Karpas-422 (cell line): ENCODE results near the gene KLRG1. TPM values are rescaled to one million over a fixed set of nuclear protein-coding genes. Genes with fewer than 3 reads are reported as not detected.

ENCODE experiments used
- DNase-seq: peaks from one replicate; pipeline ENCODE4 v3.0.0-alpha.2; 2015
- H2AFZ ChIP-seq: fragments of 200-600 bp; sonication (generic); 2 replicates; pipeline ENCODE4 v1.6.1; 2014; ENCODE audit warnings: antibody characterized with exemption, low read length, mixed read lengths
- H3K27ac ChIP-seq: fragments of 200-600 bp; sonication (generic); 2 replicates; pipeline ENCODE4 v1.5.1; 2014; ENCODE audit warnings: mild to moderate bottlenecking, low read length, moderate library complexity
- H3K27me3 ChIP-seq: fragments of 200-600 bp; sonication (generic); 2 replicates; pipeline ENCODE4 v1.6.1; 2014; ENCODE audit warnings: low read length, mixed read lengths
- H3K36me3 ChIP-seq: fragments of 200-600 bp; sonication (generic); 2 replicates; pipeline ENCODE4 v1.6.1; 2014; ENCODE audit warnings: low read length, mixed read lengths; ENCODE audit not compliant: insufficient read depth
- H3K4me1 ChIP-seq: fragments of 200-600 bp; sonication (generic); 2 replicates; pipeline ENCODE4 v1.6.1; 2014; ENCODE audit warnings: mild to moderate bottlenecking, low read length, mixed read lengths
- H3K4me2 ChIP-seq: fragments of 200-600 bp; sonication (generic); 2 replicates; pipeline ENCODE4 v1.6.1; 2014; ENCODE audit warnings: low read length, low read depth, mild to moderate bottlenecking; ENCODE audit not compliant: poor library complexity, severe bottlenecking
- H3K4me3 ChIP-seq: fragments of 200-600 bp; sonication (generic); 2 replicates; pipeline ENCODE4 v1.5.1; 2014; ENCODE audit warnings: mild to moderate bottlenecking, antibody characterized with exemption, low read length, mixed read lengths
- H3K79me2 ChIP-seq: fragments of 200-600 bp; sonication (generic); 2 replicates; pipeline ENCODE4 v1.6.1; 2014; ENCODE audit warnings: mild to moderate bottlenecking, low read length, mixed read lengths
- H3K9ac ChIP-seq: fragments of 200-600 bp; sonication (generic); 2 replicates; pipeline ENCODE4 v1.6.0; 2014; ENCODE audit warnings: low read length
- H3K9me2 ChIP-seq: fragments of 200-600 bp; sonication (generic), shearing (Covaris generic); replicated peaks from 2 replicates; pipeline ENCODE4 v1.6.0; 2014; ENCODE audit warnings: mild to moderate bottlenecking, low read length, moderate library complexity; ENCODE audit not compliant: insufficient read depth
- H3K9me3 ChIP-seq: fragments of 300-700, 200-600 bp; sonication (generic); 2 replicates; pipeline ENCODE4 v1.6.1; 2014; ENCODE audit warnings: low read length, mixed read lengths
- H4K20me1 ChIP-seq: fragments of 200-600 bp; sonication (generic); 2 replicates; pipeline ENCODE4 v1.6.1; 2014; ENCODE audit warnings: mild to moderate bottlenecking, antibody characterized with exemption, low read length, low read depth; ENCODE audit not compliant: insufficient read depth
- total RNA-seq: library from RNA; depleted of rRNA; stranded (reverse); fragments of >200 nt; shearing (Covaris generic); gene quantifications from 2 replicates; pipeline ENCODE4 v1.2.3, GENCODE V29; 2014; ENCODE audit warnings: low replicate concordance

KLRG1 gene
- total RNA-seq, 1 experiment from 2014 or later = 34.7 TPM

DNA sequence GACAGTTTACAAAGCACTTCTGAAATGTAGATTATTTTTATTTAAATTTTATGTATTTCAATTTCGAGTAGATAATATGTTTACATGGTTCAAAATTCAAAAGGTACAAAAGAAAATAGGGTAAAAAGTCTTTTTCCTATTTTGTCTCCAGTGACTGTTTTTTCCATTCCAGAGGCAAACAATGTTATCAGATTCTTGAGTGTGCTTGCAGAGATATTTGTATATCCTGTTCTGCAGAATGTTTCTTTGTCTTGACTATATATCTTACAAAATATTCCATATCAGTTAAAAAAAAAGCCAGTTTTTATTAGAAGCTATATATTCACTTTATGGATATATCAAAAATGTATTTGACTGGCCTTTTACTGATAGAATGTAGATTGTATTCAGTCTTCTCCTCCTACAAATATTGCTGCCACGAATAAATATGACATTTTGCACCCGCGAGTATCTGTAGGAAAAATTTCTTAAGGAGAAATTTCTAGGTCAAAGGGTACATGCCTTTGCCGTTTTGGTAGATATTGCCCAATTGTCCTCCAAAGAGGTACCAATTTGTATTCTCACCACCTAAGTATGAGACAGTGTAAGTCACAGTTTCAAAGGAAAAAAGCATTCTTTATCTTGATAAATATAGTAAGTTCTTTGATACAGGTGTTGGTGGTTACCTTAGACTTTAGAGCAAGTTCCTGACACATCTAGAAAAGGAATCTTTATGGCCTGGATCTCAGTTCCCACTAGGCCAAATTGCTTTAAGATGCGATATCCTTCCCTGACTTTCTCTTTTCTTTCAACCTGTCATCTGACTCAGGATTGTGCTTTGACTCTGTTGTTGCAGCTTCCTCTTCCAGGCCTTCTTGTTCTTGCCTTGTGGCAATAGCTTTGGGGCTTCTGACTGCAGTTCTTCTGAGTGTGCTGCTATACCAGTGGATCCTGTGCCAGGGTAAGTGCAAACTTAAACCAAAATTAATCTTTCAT lies 2.3 kb downstream of the KLRG1 start:
- H3K4me1 ChIP-seq = peaks cover 26% of the 10 kb centered on the region
- H3K4me2 ChIP-seq = no peak overlapping the region
- no peaks in the 10 kb centered on the region for H3K9me3 ChIP-seq
- H3K4me3 ChIP-seq = no peak overlapping the region
- no peaks in the 10 kb centered on the region for H3K36me3 ChIP-seq
- no peaks in the 10 kb centered on the region for H4K20me1 ChIP-seq
- no peak overlapping the region for H3K27ac ChIP-seq
- no peak overlapping the region for H2AFZ ChIP-seq
- 0 out of 2 replicates have a peak, but pooled peaks cover 3% of the 10 kb centered on the region for H3K79me2 ChIP-seq
- H3K27me3 ChIP-seq = no peaks in the 10 kb centered on the region
- no peak for DNase-seq
- no peaks in the 10 kb centered on the region for H3K9me2 ChIP-seq
- H3K9ac ChIP-seq = no peak overlapping the region

- Histone ChIP-seq H3K4me3 (no peak overlapping the region), H3K9me3 (no peaks in the 10 kb centered on the region), H3K27me3 (no peaks in the 10 kb centered on the region), H3K9ac (no peak overlapping the region), H3K79me2 (0 out of 2 replicates have a peak, but pooled peaks cover 3% of the 10 kb centered on the region), H3K9me2 (no peaks in the 10 kb centered on the region), H3K36me3 (no peaks in the 10 kb centered on the region), H4K20me1 (no peaks in the 10 kb centered on the region), H2AFZ (no peak overlapping the region), H3K4me1 (peaks cover 13% of the 10 kb centered on the region), H3K4me2 (no peak overlapping the region), H3K27ac (no peak overlapping the region)
- DNase-seq = no peak
These were observed 4.5 kb downstream of the KLRG1 start for GRCh38 chr12:8993827-8994226.

DNA sequence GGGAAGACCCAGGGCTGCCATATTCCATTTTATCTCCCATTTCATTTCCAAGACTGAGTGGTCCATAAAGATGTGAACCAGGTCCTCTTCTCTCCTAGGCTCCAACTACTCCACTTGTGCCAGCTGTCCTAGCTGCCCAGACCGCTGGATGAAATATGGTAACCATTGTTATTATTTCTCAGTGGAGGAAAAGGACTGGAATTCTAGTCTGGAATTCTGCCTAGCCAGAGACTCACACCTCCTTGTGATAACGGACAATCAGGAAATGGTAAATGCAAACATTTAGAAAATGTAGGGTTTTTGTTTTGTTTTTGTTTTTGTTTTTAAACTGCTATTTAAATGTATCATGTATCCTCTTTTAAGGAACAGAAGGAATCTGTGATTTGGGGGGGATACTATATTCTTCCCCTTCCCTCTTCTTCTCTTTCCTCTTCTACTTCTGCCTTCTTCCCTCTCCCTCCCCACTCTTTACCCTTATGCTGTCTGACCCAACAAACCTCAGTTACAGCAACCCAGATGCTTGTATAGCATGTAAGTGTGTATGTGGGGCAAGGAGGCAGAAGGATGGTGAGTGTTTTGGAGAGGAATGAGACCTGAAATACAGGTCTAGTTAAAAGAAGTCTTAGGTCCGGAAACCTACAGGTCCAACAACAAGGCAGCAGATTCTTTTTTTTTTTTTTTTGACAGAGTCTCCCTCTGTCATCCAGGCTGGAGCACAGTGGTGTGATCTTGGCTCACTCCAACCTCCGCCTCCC lies 5.9 kb downstream of the KLRG1 start:
- Histone ChIP-seq H4K20me1 (no peaks in the 10 kb centered on the region), H3K27ac (no peak overlapping the region), H3K27me3 (no peaks in the 10 kb centered on the region), H2AFZ (no peak overlapping the region), H3K4me1 (peaks cover 4% of the 10 kb centered on the region), H3K9me3 (no peaks in the 10 kb centered on the region), H3K9ac (no peak overlapping the region), H3K4me2 (no peak overlapping the region), H3K9me2 (no peaks in the 10 kb centered on the region), H3K4me3 (no peak overlapping the region), H3K36me3 (no peaks in the 10 kb centered on the region), H3K79me2 (no peaks in the 10 kb centered on the region)
- DNase-seq = no peak

- Histone ChIP-seq H3K9me2 (no peaks in the 10 kb centered on the region), H3K36me3 (no peaks in the 10 kb centered on the region), H3K4me3 (no peak overlapping the region), H3K9ac (no peak overlapping the region), H3K79me2 (no peaks in the 10 kb centered on the region), H3K27ac (no peak overlapping the region), H2AFZ (no peak overlapping the region), H3K4me2 (no peak overlapping the region), H3K4me1 (peaks cover 2% of the 10 kb centered on the region), H3K9me3 (no peaks in the 10 kb centered on the region), H3K27me3 (no peaks in the 10 kb centered on the region), H4K20me1 (no peaks in the 10 kb centered on the region)
- DNase-seq = no peak
These were observed 7.5 kb downstream of the KLRG1 start for GRCh38 chr12:8996682-8997405.

DNA sequence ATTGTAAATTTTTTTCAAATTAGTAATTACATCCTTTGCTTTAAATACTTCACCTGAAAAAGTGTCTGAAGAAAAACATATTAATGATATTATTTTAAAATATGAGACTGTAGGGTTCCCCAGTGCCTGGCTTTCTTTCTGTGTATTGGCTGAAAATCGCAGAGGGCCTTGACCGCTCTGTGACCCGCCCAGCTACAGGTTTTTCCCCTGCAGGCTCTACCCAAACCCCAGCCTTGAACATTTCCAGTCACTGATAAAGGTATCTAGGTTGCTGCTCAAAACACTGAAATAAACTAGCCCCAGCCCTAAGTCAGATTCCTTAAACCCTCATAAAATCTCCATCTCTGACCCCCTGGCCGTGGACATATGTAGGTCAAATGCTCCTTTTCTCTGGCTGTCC lies 11.9 kb downstream of the KLRG1 start:
- H3K27me3 ChIP-seq = no peaks in the 10 kb centered on the region
- no peaks in the 10 kb centered on the region for H3K4me1 ChIP-seq
- H3K79me2 ChIP-seq = no peaks in the 10 kb centered on the region
- no peak overlapping the region for H3K9ac ChIP-seq
- H3K9me3 ChIP-seq = no peaks in the 10 kb centered on the region
- no peak overlapping the region for H3K27ac ChIP-seq
- H3K4me3 ChIP-seq = no peak overlapping the region
- no peaks in the 10 kb centered on the region for H3K36me3 ChIP-seq
- no peak overlapping the region for H3K4me2 ChIP-seq
- H4K20me1 ChIP-seq = no peaks in the 10 kb centered on the region
- H2AFZ ChIP-seq = no peak overlapping the region
- no peaks in the 10 kb centered on the region for H3K9me2 ChIP-seq
- DNase-seq = no peak

- Histone ChIP-seq H2AFZ (no peak overlapping the region), H3K4me2 (no peak overlapping the region), H3K27me3 (no peaks in the 10 kb centered on the region), H3K4me3 (no peak overlapping the region), H3K9me3 (no peaks in the 10 kb centered on the region), H3K4me1 (no peaks in the 10 kb centered on the region), H3K9ac (no peak overlapping the region), H3K36me3 (no peaks in the 10 kb centered on the region), H3K27ac (no peak overlapping the region), H3K79me2 (no peaks in the 10 kb centered on the region), H4K20me1 (no peaks in the 10 kb centered on the region), H3K9me2 (no peaks in the 10 kb centered on the region)
- DNase-seq = no peak
These were observed 13.0 kb downstream of the KLRG1 start for GRCh38 chr12:9002335-9002734.

DNA sequence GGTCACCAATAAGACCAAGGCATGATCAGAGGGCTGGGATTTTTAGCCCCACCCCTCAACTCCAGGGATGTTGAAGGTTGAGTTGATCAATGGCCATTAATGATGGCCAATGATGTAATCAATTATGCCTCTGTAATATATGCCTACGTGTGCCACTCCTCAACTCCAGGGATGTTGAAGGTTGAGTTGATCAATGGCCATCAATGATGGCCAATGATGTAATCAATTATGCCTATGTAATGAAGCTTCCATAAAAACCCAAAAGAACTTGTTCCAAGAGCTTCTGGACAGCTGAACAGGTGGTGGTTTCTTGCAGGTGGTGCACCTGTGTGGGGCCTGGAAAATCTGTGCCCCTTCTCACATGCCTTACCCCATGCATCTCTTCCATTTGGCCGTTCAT lies 33.2 kb downstream of the KLRG1 start:
- Histone ChIP-seq H3K79me2 (no peaks in the 10 kb centered on the region), H2AFZ (no peak overlapping the region), H3K9me3 (no peaks in the 10 kb centered on the region), H3K27me3 (no peaks in the 10 kb centered on the region), H3K4me2 (no peak overlapping the region), H3K36me3 (no peaks in the 10 kb centered on the region), H3K9ac (no peak overlapping the region), H3K4me3 (no peak overlapping the region), H4K20me1 (no peaks in the 10 kb centered on the region), H3K4me1 (no peaks in the 10 kb centered on the region), H3K27ac (no peak overlapping the region), H3K9me2 (no peaks in the 10 kb centered on the region)
- no peak for DNase-seq

- Histone ChIP-seq H2AFZ (no peak overlapping the region), H3K27me3 (no peaks in the 10 kb centered on the region), H3K4me3 (no peak overlapping the region), H4K20me1 (no peaks in the 10 kb centered on the region), H3K4me1 (no peaks in the 10 kb centered on the region), H3K9me2 (no peaks in the 10 kb centered on the region), H3K27ac (no peak overlapping the region), H3K9ac (no peak overlapping the region), H3K4me2 (no peak overlapping the region), H3K79me2 (no peaks in the 10 kb centered on the region), H3K36me3 (no peaks in the 10 kb centered on the region), H3K9me3 (no peaks in the 10 kb centered on the region)
- no peak for DNase-seq
These were observed 35.2 kb downstream of the KLRG1 start for GRCh38 chr12:9024512-9024911.
